Measurements from ENCODE around the gene ZIC4. TPM values are rescaled to one million over a fixed set of nuclear protein-coding genes. Genes with fewer than 3 reads are reported as not detected.
A peak's percentile ranks its signal among the peaks of the same experiment; 100 is the strongest.

The ZIC4 gene
- total RNA-seq (not detected), polyA plus RNA-seq (not detected), total RNA-seq (not detected)

DNA sequence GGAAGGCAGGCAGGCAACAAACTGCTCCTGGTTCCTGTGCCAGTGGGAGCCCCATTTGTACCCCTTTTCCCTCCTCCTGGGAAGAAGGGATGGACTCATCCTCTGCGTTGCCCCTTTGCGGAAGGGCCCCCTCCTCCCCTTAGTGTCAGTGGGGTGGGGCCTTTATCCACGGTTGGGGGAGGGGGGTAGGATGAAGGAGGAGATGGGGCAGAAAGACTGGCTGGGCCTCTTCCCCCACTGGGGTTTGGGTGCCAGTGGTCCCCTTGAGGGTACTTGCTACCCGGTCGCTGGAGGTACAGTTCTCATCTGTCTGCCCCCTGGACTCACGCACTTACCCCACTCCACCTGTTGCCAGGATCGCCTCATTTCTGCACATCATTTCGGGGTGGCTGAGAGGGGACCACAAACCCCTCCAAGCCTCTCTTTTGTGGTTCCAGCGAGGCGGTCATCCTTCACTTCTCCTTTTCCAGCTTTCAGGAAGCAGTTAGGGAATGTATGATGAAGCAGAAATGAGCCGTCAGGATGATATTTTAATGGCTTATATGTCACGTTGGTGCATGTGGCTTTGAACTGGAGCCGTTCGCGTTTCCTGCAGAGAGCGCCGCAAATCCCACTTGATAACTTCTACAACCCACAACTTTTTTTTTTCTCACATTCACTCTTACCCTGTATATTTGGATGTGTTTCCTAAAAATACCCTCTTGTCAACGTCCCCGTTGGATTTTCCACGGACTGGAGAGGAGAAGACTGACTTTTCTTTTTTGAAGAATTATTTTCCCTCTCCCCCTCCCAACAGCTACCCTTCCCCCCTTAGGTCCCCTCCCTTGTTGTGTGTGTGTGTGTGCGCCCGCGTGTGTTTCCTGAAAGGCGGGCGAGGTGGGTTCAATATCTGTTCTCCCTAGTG, at the start of gene ZIC4:
ZIC4 (minus strand) TSS at position 516 of the 904 bp plus-strand sequence. CDS start 3,746 bp downstream, outside the sequence.
- no peak for ATAC-seq
- Histone ChIP-seq H3K36me3 (ENCODE audit: control insufficient read depth in 2 of 3, insufficient read depth in 3 of 3, low read length in 3 of 3) (no peaks in the 10 kb centered on the region), H3K4me3 (ENCODE audit: low read length) (no peak within 1 kb of the TSS), H3K27me3 (ENCODE audit: control insufficient read depth in 2 of 2, insufficient read depth in 2 of 2, low read length in 2 of 2) (peaks cover 0 to 21% of the 10 kb centered on the region in 2 donors), H3K9me3 (ENCODE audit: control insufficient read depth in 2 of 3, low read length in 3 of 3) (peaks cover 0 to 15% (median 0%) of the 10 kb centered on the region in 3 experiments), H3K27ac (ENCODE audit: low read depth, low read length) (no peak within 1 kb of the TSS), H3K4me1 (ENCODE audit: control insufficient read depth in 2 of 2, insufficient read depth in 2 of 2, low read length in 2 of 2) (no peaks in the 10 kb centered on the region)
- Mint-ChIP-seq H3K9me3 (peaks cover 0 to 61% (median 22%) of the 10 kb centered on the region in 11 donors), H3K27ac (peak within 1 kb of the TSS in 2 of 9 donors; percentile 17 to 18), H3K4me3 (peak within 1 kb of the TSS in 1 of 10 donors; percentile 18), H3K4me1 (peaks cover 5 to 27% (median 16%) of the 10 kb centered on the region in 7 donors), H3K27me3 (peaks cover 79 to 89% (median 81%) of the 10 kb centered on the region in 5 donors), H3K36me3 (peaks cover 0 to 18% (median 5%) of the 10 kb centered on the region in 5 donors)
- POLR2A ChIA-PET, result no interaction called here
- DNase-seq, result no peak
- intact Hi-C loops (cut with micrococcal nuclease), result no loop called here
- CTCF ChIA-PET, result no interaction called here

DNA sequence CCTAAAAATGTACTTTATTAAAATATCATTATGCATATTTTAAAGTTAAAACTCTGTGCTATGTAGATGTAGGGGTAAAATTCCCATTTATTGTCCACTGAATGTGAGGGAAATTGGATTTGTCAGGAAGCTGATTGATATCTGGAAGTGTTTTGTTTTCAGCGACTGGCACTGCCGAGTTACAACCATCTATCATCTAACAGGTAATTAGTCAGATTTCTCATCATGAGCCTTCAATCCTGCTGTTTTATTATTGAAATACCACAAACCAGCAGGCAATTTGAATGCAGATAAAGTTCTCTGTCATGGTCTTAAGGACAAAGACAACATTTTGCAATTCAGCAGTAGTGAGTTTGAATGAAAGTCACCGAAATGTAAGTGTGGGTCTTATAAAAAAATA, 43.3 kb upstream of the ZIC4 start:
- CTCF ChIA-PET, result no interaction called here
- H3K27me3 Mint-ChIP-seq, result no peaks in the 10 kb centered on the region

DNA sequence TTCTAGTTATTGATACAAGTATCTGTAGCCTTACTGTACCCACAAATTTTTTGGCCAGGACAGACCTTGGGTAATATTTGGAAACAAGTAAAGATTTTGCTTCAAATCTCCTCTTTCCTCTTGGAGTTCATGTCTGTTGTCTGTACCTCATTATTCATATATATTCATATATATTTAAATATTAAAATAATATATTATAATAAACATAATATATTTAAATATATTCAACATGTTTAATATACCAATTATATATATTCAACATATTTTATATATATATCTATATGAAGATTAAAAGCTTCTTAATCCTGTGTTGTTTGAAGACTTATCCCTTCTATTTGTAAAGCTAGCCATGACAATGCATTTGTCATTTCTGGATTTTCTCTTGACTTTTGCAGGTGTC, 40.9 kb upstream of the ZIC4 start:
- Mint-ChIP-seq H3K4me1 (no peaks in the 10 kb centered on the region), H3K27ac (no peak overlapping the region), H3K4me3 (no peak overlapping the region), H3K27me3 (no peaks in the 10 kb centered on the region), H3K9me3 (peaks cover 0 to 15% (median 0%) of the 10 kb centered on the region in 11 donors), H3K36me3 (no peaks in the 10 kb centered on the region)
- Histone ChIP-seq H3K36me3 (ENCODE audit: control insufficient read depth in 2 of 3, insufficient read depth in 3 of 3, low read length in 3 of 3) (no peaks in the 10 kb centered on the region), H3K27me3 (ENCODE audit: control insufficient read depth in 2 of 2, insufficient read depth in 2 of 2, low read length in 2 of 2) (no peaks in the 10 kb centered on the region), H3K4me1 (ENCODE audit: control insufficient read depth in 2 of 2, insufficient read depth in 2 of 2, low read length in 2 of 2) (no peaks in the 10 kb centered on the region), H3K9me3 (ENCODE audit: control insufficient read depth in 2 of 3, low read length in 3 of 3) (no peaks in the 10 kb centered on the region), H3K27ac (ENCODE audit: low read depth, low read length) (no peak overlapping the region), H3K4me3 (ENCODE audit: low read length) (no peak overlapping the region)
- ATAC-seq, result no peak
- DNase-seq, result no peak
- ChIA-PET CTCF (no interaction called here), POLR2A (no interaction called here)
- intact Hi-C loops (cut with micrococcal nuclease), result no loop called here

More for the DNA sequence above, 43.3 kb upstream of the ZIC4 start:
- Histone ChIP-seq H3K27ac (ENCODE audit: low read depth, low read length) (no peak overlapping the region), H3K27me3 (ENCODE audit: control insufficient read depth in 2 of 2, insufficient read depth in 2 of 2, low read length in 2 of 2) (no peaks in the 10 kb centered on the region), H3K9me3 (ENCODE audit: control insufficient read depth in 2 of 3, low read length in 3 of 3) (no peaks in the 10 kb centered on the region), H3K4me1 (ENCODE audit: control insufficient read depth in 2 of 2, insufficient read depth in 2 of 2, low read length in 2 of 2) (no peaks in the 10 kb centered on the region), H3K4me3 (ENCODE audit: low read length) (no peak overlapping the region), H3K36me3 (ENCODE audit: control insufficient read depth in 2 of 3, insufficient read depth in 3 of 3, low read length in 3 of 3) (no peaks in the 10 kb centered on the region)
- Mint-ChIP-seq H3K36me3 (no peaks in the 10 kb centered on the region), H3K4me3 (no peak overlapping the region), H3K9me3 (peaks cover 0 to 6% (median 1%) of the 10 kb centered on the region in 11 donors), H3K4me1 (no peaks in the 10 kb centered on the region), H3K27ac (no peak overlapping the region)
- ATAC-seq (no peak), DNase-seq (no peak)
- intact Hi-C loops (cut with micrococcal nuclease), result no loop called here
- POLR2A ChIA-PET, result no interaction called here

DNA sequence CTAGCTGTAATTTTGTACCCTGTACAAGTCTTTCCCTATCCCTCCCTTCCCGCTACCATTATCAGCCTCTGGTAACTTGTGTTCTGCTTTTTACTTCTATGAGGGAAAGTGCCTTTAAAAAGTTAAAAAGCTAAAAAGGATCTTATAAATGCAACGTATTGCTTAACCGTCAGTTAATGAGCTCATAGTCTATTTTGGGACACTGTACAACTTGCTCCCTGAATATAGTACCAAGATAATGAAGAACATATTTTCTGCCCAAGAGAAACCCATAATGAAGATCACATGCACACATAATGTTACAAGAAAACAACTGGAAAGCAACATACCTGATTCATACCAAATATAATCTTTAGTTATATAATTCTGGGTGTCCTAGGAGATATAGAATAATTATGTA, 25.4 kb upstream of the ZIC4 start:
- Histone ChIP-seq H3K9me3 (ENCODE audit: control insufficient read depth in 2 of 3, low read length in 3 of 3) (no peaks in the 10 kb centered on the region), H3K27me3 (ENCODE audit: control insufficient read depth in 2 of 2, insufficient read depth in 2 of 2, low read length in 2 of 2) (no peaks in the 10 kb centered on the region), H3K4me3 (ENCODE audit: low read length) (no peak overlapping the region), H3K36me3 (ENCODE audit: control insufficient read depth in 2 of 3, insufficient read depth in 3 of 3, low read length in 3 of 3) (no peaks in the 10 kb centered on the region), H3K27ac (ENCODE audit: low read depth, low read length) (no peak overlapping the region), H3K4me1 (ENCODE audit: control insufficient read depth in 2 of 2, insufficient read depth in 2 of 2, low read length in 2 of 2) (no peaks in the 10 kb centered on the region)
- intact Hi-C loops (cut with micrococcal nuclease), result no loop called here
- H3K27me3 Mint-ChIP-seq, result peaks cover 2 to 26% (median 8%) of the 10 kb centered on the region in 5 donors
- no peaks in the 10 kb centered on the region for H3K36me3 Mint-ChIP-seq
- ChIA-PET CTCF (no interaction called here), POLR2A (no interaction called here)
- ATAC-seq (no peak), DNase-seq (no peak)
- no peaks in the 10 kb centered on the region for H3K4me1 Mint-ChIP-seq
- peaks cover 0 to 10% (median 3%) of the 10 kb centered on the region in 11 donors for H3K9me3 Mint-ChIP-seq
- H3K4me3 Mint-ChIP-seq, result no peak overlapping the region
- H3K27ac Mint-ChIP-seq, result no peak overlapping the region

DNA sequence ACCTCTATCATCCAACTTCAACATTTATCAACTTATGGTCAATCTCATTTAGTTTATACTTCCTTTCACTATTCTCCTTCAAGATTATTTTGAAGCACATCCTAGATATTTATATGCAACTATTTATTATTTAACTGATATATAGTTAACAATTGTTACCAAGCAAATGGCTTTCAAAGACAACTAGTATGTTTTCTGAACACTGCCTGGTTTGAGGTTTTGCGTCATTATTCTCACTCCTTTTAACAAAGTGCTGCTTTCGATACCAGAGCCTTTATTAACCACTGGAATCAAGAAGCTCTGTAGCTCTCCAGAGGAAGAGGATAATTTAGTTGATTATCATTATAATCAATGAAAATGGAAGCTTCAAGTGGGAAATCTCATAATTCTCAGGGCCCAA, 22.4 kb upstream of the ZIC4 start:
- no peaks in the 10 kb centered on the region for H3K4me1 Mint-ChIP-seq
- Histone ChIP-seq H3K4me3 (ENCODE audit: low read length) (no peak overlapping the region), H3K27ac (ENCODE audit: low read depth, low read length) (no peak overlapping the region), H3K27me3 (ENCODE audit: control insufficient read depth in 2 of 2, insufficient read depth in 2 of 2, low read length in 2 of 2) (peaks cover 0 to 7% of the 10 kb centered on the region in 2 donors), H3K9me3 (ENCODE audit: control insufficient read depth in 2 of 3, low read length in 3 of 3) (no peaks in the 10 kb centered on the region), H3K36me3 (ENCODE audit: control insufficient read depth in 2 of 3, insufficient read depth in 3 of 3, low read length in 3 of 3) (no peaks in the 10 kb centered on the region), H3K4me1 (ENCODE audit: control insufficient read depth in 2 of 2, insufficient read depth in 2 of 2, low read length in 2 of 2) (no peaks in the 10 kb centered on the region)
- H3K36me3 Mint-ChIP-seq, result peaks cover 0 to 2% (median 0%) of the 10 kb centered on the region in 5 donors
- H3K27me3 Mint-ChIP-seq, result peaks cover 16 to 45% (median 18%) of the 10 kb centered on the region in 5 donors
- ChIA-PET POLR2A (no interaction called here), CTCF (no interaction called here)
- intact Hi-C loops (cut with micrococcal nuclease), result no loop called here
- peaks cover 0 to 16% (median 3%) of the 10 kb centered on the region in 11 donors for H3K9me3 Mint-ChIP-seq
- H3K4me3 Mint-ChIP-seq, result no peak overlapping the region
- no peak overlapping the region for H3K27ac Mint-ChIP-seq
- no peak for ATAC-seq
- no peak for DNase-seq

DNA sequence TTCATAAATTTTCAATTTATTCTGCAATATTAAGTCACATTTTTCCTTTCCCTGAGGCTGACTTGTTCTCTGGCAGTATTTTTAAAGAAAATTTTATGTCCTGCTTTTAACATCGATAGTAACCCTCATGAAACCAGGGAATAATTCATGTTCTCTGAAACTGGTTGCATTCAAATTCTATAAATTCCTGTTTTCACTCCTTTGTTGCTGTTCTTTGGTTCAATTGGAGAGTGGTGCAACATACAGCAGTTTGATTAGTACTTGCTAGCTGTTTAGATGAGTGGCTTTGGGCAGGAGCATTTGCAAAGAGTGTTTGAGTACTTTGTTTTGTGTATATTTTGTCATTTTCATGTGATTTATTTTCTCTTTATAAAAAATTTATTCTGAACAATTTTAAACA, 22.0 kb upstream of the ZIC4 start:
- ATAC-seq, result no peak
- POLR2A ChIA-PET, result no interaction called here
- Mint-ChIP-seq H3K4me1 (no peaks in the 10 kb centered on the region), H3K27me3 (peaks cover 18 to 45% (median 22%) of the 10 kb centered on the region in 5 donors), H3K36me3 (peaks cover 0 to 6% (median 0%) of the 10 kb centered on the region in 5 donors), H3K27ac (no peak overlapping the region), H3K4me3 (no peak overlapping the region), H3K9me3 (peaks cover 0 to 16% (median 3%) of the 10 kb centered on the region in 11 donors)
- no peaks in the 10 kb centered on the region for H3K4me1 ChIP-seq (ENCODE audit: control insufficient read depth in 2 of 2, insufficient read depth in 2 of 2, low read length in 2 of 2)
- H3K36me3 ChIP-seq (ENCODE audit: control insufficient read depth in 2 of 3, insufficient read depth in 3 of 3, low read length in 3 of 3), result no peaks in the 10 kb centered on the region
- peaks cover 0 to 11% of the 10 kb centered on the region in 2 donors for H3K27me3 ChIP-seq (ENCODE audit: control insufficient read depth in 2 of 2, insufficient read depth in 2 of 2, low read length in 2 of 2)
- H3K27ac ChIP-seq (ENCODE audit: low read depth, low read length), result no peak overlapping the region
- H3K4me3 ChIP-seq (ENCODE audit: low read length), result no peak overlapping the region
- no peak for DNase-seq
- intact Hi-C loops (cut with micrococcal nuclease), result no loop called here
- CTCF ChIA-PET, result interaction anchor here (0.6 kb wide), 1 partner anchor 1728 kb away, joined by 4 read pairs; no protein-coding TSS in a partner anchor
- H3K9me3 ChIP-seq (ENCODE audit: control insufficient read depth in 2 of 3, low read length in 3 of 3), result no peaks in the 10 kb centered on the region

All from naive thymus-derived CD4-positive, alpha-beta T cell (primary cell).